Karpas-422 (cell line): ENCODE measurements around the gene C2CD4C. TPM values are rescaled to one million over a fixed set of nuclear protein-coding genes. Genes with fewer than 3 reads are reported as not detected.
"Not testable (repeated sequence)": the region's sequence is repeated elsewhere in the genome, so short reads cannot be mapped to it uniquely, and the experiment has no call there.

Source experiments
- DNase-seq: peaks from one replicate; pipeline ENCODE4 v3.0.0-alpha.2; 2015
- H2AFZ ChIP-seq: fragments of 200-600 bp; sonication (generic); 2 replicates; pipeline ENCODE4 v1.6.1; 2014; ENCODE audit warnings: antibody characterized with exemption, low read length, mixed read lengths
- H3K27ac ChIP-seq: fragments of 200-600 bp; sonication (generic); 2 replicates; pipeline ENCODE4 v1.5.1; 2014; ENCODE audit warnings: mild to moderate bottlenecking, low read length, moderate library complexity
- H3K27me3 ChIP-seq: fragments of 200-600 bp; sonication (generic); 2 replicates; pipeline ENCODE4 v1.6.1; 2014; ENCODE audit warnings: low read length, mixed read lengths
- H3K36me3 ChIP-seq: fragments of 200-600 bp; sonication (generic); 2 replicates; pipeline ENCODE4 v1.6.1; 2014; ENCODE audit warnings: low read length, mixed read lengths; ENCODE audit not compliant: insufficient read depth
- H3K4me1 ChIP-seq: fragments of 200-600 bp; sonication (generic); 2 replicates; pipeline ENCODE4 v1.6.1; 2014; ENCODE audit warnings: mild to moderate bottlenecking, low read length, mixed read lengths
- H3K4me2 ChIP-seq: fragments of 200-600 bp; sonication (generic); 2 replicates; pipeline ENCODE4 v1.6.1; 2014; ENCODE audit warnings: low read length, low read depth, mild to moderate bottlenecking; ENCODE audit not compliant: poor library complexity, severe bottlenecking
- H3K4me3 ChIP-seq: fragments of 200-600 bp; sonication (generic); 2 replicates; pipeline ENCODE4 v1.5.1; 2014; ENCODE audit warnings: mild to moderate bottlenecking, antibody characterized with exemption, low read length, mixed read lengths
- H3K79me2 ChIP-seq: fragments of 200-600 bp; sonication (generic); 2 replicates; pipeline ENCODE4 v1.6.1; 2014; ENCODE audit warnings: mild to moderate bottlenecking, low read length, mixed read lengths
- H3K9ac ChIP-seq: fragments of 200-600 bp; sonication (generic); 2 replicates; pipeline ENCODE4 v1.6.0; 2014; ENCODE audit warnings: low read length
- H3K9me2 ChIP-seq: fragments of 200-600 bp; sonication (generic), shearing (Covaris generic); replicated peaks from 2 replicates; pipeline ENCODE4 v1.6.0; 2014; ENCODE audit warnings: mild to moderate bottlenecking, low read length, moderate library complexity; ENCODE audit not compliant: insufficient read depth
- H3K9me3 ChIP-seq: fragments of 300-700, 200-600 bp; sonication (generic); 2 replicates; pipeline ENCODE4 v1.6.1; 2014; ENCODE audit warnings: low read length, mixed read lengths
- H4K20me1 ChIP-seq: fragments of 200-600 bp; sonication (generic); 2 replicates; pipeline ENCODE4 v1.6.1; 2014; ENCODE audit warnings: mild to moderate bottlenecking, antibody characterized with exemption, low read length, low read depth; ENCODE audit not compliant: insufficient read depth
- total RNA-seq: library from RNA; depleted of rRNA; stranded (reverse); fragments of >200 nt; shearing (Covaris generic); gene quantifications from 2 replicates; pipeline ENCODE4 v1.2.3, GENCODE V29; 2014; ENCODE audit warnings: low replicate concordance

C2CD4C gene
- total RNA-seq, 1 experiment from 2014 or later = not detected

GRCh38 chr19:400976-401865 is 7.7 kb downstream of the C2CD4C start:
- Histone ChIP-seq H3K4me2 (no peak overlapping the region), H3K4me1 (no peaks in the 10 kb centered on the region), H4K20me1 (no peaks in the 10 kb centered on the region), H2AFZ (no peak overlapping the region), H3K4me3 (no peak overlapping the region), H3K9me3 (peaks cover 7% of the 10 kb centered on the region), H3K79me2 (no peaks in the 10 kb centered on the region), H3K27me3 (no peaks in the 10 kb centered on the region), H3K9me2 (no peaks in the 10 kb centered on the region), H3K27ac (no peak overlapping the region), H3K9ac (no peak overlapping the region), H3K36me3 (no peaks in the 10 kb centered on the region)
- no peak for DNase-seq

GRCh38 chr19:399370-399769 is 9.6 kb downstream of the C2CD4C start:
- Histone ChIP-seq H2AFZ (no peak overlapping the region), H3K27ac (no peak overlapping the region), H3K4me2 (no peak overlapping the region), H3K36me3 (no peaks in the 10 kb centered on the region), H3K4me1 (no peaks in the 10 kb centered on the region), H3K79me2 (no peaks in the 10 kb centered on the region), H3K9me3 (peaks cover 11% of the 10 kb centered on the region), H3K9ac (no peak overlapping the region), H4K20me1 (no peaks in the 10 kb centered on the region), H3K27me3 (no peaks in the 10 kb centered on the region), H3K9me2 (no peaks in the 10 kb centered on the region), H3K4me3 (no peak overlapping the region)
- DNase-seq = no peak

- no peak overlapping the region for H3K9ac ChIP-seq
- no peaks in the 10 kb centered on the region for H3K36me3 ChIP-seq
- H2AFZ ChIP-seq = no peak overlapping the region
- H4K20me1 ChIP-seq = no peaks in the 10 kb centered on the region
- no peak overlapping the region for H3K4me2 ChIP-seq
- no peaks in the 10 kb centered on the region for H3K27me3 ChIP-seq
- H3K9me2 ChIP-seq = no peaks in the 10 kb centered on the region
- H3K79me2 ChIP-seq = no peaks in the 10 kb centered on the region
- no peak for DNase-seq
- no peak overlapping the region for H3K27ac ChIP-seq
- H3K4me3 ChIP-seq = no peak overlapping the region
- H3K4me1 ChIP-seq = no peaks in the 10 kb centered on the region
- peaks cover 11% of the 10 kb centered on the region for H3K9me3 ChIP-seq
Observed at GRCh38 chr19:398719-399118, 10.2 kb downstream of the C2CD4C start.

- no peak for DNase-seq
- Histone ChIP-seq H3K9ac (no peak overlapping the region), H3K36me3 (no peaks in the 10 kb centered on the region), H4K20me1 (no peaks in the 10 kb centered on the region), H3K27me3 (no peaks in the 10 kb centered on the region), H3K9me3 (peaks cover 11% of the 10 kb centered on the region), H3K4me3 (no peak overlapping the region), H3K4me2 (no peak overlapping the region), H3K27ac (no peak overlapping the region), H2AFZ (no peak overlapping the region), H3K79me2 (no peaks in the 10 kb centered on the region), H3K9me2 (no peaks in the 10 kb centered on the region), H3K4me1 (no peaks in the 10 kb centered on the region)
Observed at GRCh38 chr19:397941-398706, 10.8 kb downstream of the C2CD4C start.

- Histone ChIP-seq H3K27ac (no peak overlapping the region), H2AFZ (no peak overlapping the region), H3K9me3 (peaks cover 17% of the 10 kb centered on the region), H3K36me3 (no peaks in the 10 kb centered on the region), H3K27me3 (no peaks in the 10 kb centered on the region), H3K9ac (no peak overlapping the region), H3K9me2 (no peaks in the 10 kb centered on the region), H3K4me1 (no peaks in the 10 kb centered on the region), H3K4me2 (no peak overlapping the region), H4K20me1 (no peaks in the 10 kb centered on the region), H3K4me3 (no peak overlapping the region), H3K79me2 (no peaks in the 10 kb centered on the region)
- DNase-seq = no peak
Observed at GRCh38 chr19:397321-397720, 11.6 kb downstream of the C2CD4C start.

DNA sequence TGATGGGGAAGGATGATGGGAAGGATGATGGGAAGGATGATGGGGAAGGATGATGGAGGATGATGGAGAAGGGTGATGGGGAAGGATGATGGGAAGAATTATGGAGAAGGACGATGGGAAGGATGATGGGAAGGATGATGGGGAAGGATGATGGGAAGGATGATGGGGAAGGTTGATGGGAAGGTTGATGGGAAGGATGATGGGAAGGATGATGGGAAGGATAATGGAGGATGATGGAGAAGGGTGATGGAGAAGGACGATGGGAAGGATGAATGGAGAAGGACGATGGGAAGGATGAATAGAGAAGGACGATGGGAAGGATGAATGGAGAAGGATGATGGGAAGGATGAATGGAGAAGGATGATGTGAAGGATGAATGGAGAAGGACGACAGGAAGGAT is 13.5 kb downstream of the C2CD4C start:
- Histone ChIP-seq H3K4me2 (no peak overlapping the region), H3K9ac (no peak overlapping the region), H3K27me3 (no peaks in the 10 kb centered on the region), H3K9me2 (no peaks in the 10 kb centered on the region), H2AFZ (no peak overlapping the region), H3K36me3 (no peaks in the 10 kb centered on the region), H3K79me2 (no peaks in the 10 kb centered on the region), H4K20me1 (no peaks in the 10 kb centered on the region), H3K27ac (no peak overlapping the region), H3K9me3 (peaks cover 24% of the 10 kb centered on the region), H3K4me3 (no peak overlapping the region), H3K4me1 (no peaks in the 10 kb centered on the region)
- no peak for DNase-seq

DNA sequence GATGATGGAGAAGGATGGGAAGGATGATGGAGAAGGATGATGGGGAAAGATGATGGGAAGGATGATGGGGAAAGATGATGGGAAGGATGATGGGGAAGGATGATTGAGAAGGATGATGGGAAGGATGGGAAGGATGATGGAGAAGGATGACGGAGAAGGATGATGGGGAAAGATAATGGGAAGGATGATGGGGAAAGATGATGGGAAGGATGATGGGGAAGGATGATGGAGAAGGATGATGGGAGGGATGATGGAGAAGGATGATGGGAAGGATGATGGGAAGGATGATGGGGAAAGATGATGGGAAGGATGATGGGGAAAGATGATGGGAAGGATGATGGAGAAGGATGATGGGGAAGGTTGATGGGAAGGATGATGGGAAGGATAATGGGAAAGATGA is 14.1 kb downstream of the C2CD4C start:
- not testable (repeated sequence) for H3K27me3 ChIP-seq, H3K36me3 ChIP-seq

GRCh38 chr19:393560-393959 is 15.4 kb downstream of the C2CD4C start:
- H3K4me3 ChIP-seq, H3K4me1 ChIP-seq, H3K9ac ChIP-seq, H3K4me2 ChIP-seq, H3K36me3 ChIP-seq, H4K20me1 ChIP-seq, DNase-seq, H3K9me2 ChIP-seq, H3K27me3 ChIP-seq, H3K79me2 ChIP-seq, H3K27ac ChIP-seq, H2AFZ ChIP-seq: not testable (repeated sequence)
- H3K9me3 ChIP-seq = peaks cover 21% of the 10 kb centered on the region

More for the DNA sequence above, 14.1 kb downstream of the C2CD4C start:
- H3K79me2 ChIP-seq, H3K9me2 ChIP-seq, H3K9ac ChIP-seq, DNase-seq, H3K4me1 ChIP-seq, H3K4me2 ChIP-seq, H3K4me3 ChIP-seq, H2AFZ ChIP-seq, H3K27ac ChIP-seq, H4K20me1 ChIP-seq: not testable (repeated sequence)
- H3K9me3 ChIP-seq = peaks cover 24% of the 10 kb centered on the region
